Brain pericyte (primary cell): ENCODE data around the gene SAMD10.
"Not testable (repeated sequence)": the region's sequence is repeated elsewhere in the genome, so short reads cannot be mapped to it uniquely, and the experiment has no call there.

Source experiments
- DNase-seq: peaks from one replicate; pipeline ENCODE4 v3.0.0-alpha.2; 2012; ENCODE audit warnings: low read depth, low spot score

Gene SAMD10

DNA sequence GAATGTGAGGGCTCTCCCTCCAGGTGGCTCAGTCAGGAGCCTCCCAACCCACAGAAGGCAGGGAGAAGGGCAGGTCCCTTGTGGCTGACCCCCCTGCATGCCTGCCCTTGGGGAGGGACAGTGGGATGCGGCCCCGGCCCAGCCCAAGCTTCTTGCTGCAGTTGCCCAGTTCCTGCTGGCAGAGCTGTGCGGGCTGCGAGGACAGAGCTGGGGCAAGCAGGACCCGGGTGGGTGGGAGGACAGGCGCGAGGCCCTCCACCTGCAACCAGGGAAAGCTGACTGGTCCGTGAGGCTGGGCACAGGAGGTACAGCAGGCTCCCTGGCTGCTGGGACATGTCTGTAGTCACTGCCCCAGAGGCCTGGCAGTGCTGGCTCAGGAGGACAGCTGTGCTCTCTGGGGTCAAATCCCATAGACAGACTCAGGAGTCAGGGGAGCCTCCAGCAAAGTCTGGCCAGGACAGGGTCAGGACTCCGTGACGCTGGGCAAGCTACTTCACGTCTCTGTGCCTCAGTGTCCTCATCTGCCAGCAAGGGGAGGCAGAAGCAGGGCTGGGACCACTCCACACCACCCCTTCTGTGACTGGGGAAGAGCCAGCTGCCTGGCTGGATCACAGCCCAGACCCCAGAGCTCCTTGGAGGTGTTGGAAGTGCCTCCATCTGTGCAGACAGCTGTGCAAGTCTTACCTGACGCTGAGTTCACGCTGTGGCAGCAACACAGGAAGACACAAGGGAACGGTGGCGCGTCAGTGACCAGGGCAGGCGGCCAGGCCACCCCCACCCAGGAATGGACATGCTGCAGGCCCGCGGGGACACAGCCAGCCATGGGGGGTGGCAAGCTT is 36.3 kb downstream of the SAMD10 start:
- no peak for DNase-seq

- no peak for DNase-seq
Measured at GRCh38 chr20:63942250-63942951, 37.0 kb downstream of the SAMD10 start.

DNA sequence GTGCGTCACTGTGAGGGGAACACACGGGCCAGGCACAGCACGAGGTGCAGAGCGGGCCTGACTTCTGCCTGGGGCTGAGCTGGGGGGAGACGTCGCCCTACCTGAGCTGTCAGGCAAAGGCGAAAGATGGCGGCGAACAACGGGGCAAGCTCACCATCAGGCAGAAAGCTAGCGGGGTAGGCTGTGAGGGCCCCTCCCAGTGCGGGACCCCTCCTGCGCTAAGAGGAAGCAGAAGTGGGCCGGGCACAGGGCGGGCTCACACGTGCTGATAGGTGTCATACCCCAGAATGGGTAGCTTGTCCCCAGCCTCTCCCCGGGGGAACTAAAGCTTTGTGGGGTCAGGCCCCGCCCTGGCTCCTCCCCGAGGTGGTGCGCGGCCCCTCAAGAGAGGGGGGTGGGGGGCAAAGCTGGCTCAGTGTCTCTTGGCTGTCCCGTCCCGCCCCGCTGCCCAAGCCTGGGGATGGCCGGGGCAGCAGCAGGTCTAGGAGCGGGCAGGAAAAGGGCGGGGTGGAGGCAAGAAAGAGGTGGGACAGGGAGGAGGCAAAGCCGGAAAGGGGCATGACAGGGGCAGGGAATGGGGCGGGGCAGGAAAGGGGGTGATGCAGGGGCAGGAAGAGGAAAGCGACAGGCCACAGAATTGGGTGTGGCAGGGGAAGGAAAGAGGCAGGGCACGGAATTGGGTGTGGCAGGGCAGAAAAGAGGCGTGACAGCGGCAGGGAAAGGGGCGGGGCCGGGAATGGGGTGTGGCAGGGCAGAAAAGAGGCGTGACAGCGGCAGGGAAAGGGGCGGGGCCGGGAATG is 38.0 kb downstream of the SAMD10 start:
- no peak for DNase-seq

DNA sequence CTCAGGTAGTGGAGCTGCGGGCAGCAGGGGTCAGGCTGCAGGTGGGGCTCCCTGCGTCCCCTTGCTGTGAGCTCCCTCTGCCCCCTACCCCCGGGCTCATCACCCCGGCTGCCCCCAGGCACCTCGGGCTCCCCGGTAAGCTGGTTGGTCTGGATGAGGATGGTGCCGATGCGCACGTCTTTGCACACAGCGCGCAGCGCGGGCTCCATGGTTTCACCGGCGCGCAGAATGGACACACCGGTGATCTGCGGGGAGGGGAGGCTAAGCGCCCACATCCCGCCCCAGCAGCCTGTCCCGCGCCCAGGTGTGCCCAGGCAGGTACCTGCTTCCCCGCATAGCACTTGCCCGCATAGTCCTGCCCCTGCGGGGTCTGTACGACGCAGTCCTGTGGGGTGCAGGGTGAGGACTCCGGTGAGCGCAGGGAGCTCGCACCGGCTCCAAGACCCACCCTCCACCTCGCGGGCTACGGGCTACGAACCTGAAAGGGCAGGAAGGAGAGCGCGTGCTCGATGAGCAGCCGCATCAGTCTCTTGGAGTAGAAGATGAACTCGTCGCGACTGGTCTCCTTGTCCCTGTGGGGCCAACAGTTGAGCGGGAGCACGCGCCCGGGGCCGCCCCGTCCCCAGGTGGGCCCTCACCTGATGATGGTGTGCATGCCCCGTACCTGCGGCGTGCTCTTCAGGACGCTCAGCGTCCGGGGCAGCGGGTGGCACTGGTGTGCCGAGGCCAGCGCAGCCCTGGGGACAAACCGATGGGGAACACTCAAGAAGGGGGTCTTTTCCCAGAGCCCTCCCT is 38.8 kb downstream of the SAMD10 start:
- DNase-seq = no peak

- DNase-seq = no peak
Measured at GRCh38 chr20:63940071-63940471, 39.4 kb downstream of the SAMD10 start.

- DNase-seq = no peak
Measured at GRCh38 chr20:63939061-63939935, 40.1 kb downstream of the SAMD10 start.

- DNase-seq = no peak
Measured at GRCh38 chr20:63937596-63937995, 41.8 kb downstream of the SAMD10 start.

DNA sequence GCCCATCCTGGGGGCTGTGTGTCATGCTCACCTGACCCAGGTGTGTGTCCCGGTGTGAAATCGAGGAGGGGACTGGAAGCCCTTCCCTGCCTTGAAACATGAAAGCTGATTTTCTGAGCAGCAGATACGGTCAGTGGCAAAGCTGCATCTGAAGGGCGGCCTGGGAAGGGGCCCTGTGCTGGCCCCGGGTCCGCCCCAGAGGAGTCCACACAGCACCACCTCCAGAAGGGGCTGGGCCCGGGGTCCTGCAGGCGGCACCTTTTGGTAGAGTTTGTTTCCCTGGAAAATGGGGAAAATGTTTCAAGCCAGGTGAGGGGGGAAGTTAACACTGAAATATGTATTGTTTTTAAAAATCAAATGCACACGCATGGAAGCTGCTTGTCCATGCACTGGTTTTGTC is 44.0 kb downstream of the SAMD10 start:
- no peak for DNase-seq

DNA sequence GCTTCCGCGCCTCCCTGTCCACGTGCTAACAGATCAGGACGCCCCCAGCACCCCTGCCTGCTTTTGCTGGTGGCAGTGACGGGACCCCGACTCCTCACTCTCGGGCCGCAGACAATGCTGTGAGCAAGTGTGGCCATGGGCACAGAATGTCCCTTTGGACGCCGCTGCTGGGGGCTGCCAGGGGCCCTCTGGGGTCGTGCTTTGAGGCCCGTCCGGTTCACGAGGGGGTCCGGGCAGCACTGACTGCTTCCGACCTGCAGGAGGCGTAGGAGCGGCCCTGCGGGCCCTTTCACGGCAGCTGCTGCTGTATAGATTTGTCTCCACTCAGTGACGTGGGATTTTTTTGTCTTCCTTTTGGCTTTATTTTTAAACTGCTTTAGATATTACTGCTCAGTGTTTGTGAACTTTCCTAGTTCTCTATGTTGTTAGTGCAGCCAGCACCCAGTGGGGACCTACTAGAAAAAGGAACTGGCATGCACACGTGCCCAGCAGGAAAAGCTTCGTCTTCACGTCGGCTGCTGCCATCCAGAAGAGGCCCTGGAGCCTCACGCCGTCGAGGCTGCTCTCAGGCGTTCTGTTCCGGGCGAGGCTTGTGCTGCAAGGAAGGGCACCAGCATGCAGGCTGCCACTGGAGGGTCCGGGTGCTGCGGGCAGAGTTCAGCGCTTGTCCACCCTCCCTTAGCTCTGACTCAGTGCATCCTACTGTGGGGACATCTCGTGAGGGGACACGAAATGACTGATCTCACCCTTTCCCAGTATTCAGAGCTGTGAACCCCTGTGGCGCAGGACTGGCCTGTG is 45.0 kb downstream of the SAMD10 start:
- DNase-seq = no peak

GRCh38 chr20:63933646-63934045 is 45.8 kb downstream of the SAMD10 start:
- DNase-seq = no peak

GRCh38 chr20:63932606-63933160 is 46.8 kb downstream of the SAMD10 start:
- DNase-seq = no peak

DNA sequence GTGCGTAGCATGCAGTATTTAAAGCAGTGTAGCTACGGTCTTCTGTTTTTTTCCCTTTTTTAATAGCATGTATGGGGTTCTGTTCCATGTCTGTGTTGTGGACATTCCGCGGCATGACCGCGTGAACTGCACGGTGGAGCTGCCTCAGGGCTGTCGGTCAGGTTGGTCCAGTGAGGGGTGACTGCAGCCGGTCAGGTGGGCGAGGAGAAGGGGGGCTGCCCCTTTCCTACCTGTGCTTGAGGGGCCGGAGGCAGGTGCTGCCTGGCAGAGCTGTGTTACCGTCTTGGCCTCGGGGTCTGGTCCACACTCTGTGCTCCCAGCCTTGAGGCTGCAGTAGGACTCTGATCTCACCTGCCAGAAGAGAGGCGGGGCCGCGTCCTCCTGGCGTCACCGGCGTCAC is 47.7 kb downstream of the SAMD10 start:
- DNase-seq = no peak

DNA sequence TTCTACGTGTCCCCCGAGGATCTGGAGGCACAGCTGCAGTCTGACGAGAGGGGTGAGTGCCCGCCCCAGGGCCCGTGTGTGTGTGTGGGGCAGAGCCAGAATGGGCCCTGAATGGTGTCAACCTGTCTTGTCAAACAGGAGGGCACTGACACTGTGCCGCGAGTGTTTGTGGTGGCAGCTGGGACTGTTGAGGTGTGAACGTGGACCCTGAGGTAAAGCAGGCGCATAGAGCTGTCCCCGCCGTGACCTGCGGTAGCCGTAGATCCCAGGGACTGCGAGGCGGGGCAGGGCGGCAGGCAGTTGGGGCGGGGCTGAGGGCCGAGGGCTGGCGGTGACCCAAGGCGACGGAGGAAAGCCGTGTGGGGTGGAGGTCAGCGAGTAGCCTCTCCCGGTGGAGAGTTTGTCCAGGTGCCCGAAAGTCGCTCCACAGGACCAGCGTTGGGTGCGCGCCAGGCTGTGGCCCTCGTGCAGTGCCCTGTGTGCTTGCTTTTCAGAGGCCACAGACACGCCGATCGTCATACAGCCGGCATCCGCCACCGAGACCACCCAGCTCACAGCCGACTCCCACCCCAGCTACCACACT is 48.4 kb downstream of the SAMD10 start:
- DNase-seq = no peak

DNA sequence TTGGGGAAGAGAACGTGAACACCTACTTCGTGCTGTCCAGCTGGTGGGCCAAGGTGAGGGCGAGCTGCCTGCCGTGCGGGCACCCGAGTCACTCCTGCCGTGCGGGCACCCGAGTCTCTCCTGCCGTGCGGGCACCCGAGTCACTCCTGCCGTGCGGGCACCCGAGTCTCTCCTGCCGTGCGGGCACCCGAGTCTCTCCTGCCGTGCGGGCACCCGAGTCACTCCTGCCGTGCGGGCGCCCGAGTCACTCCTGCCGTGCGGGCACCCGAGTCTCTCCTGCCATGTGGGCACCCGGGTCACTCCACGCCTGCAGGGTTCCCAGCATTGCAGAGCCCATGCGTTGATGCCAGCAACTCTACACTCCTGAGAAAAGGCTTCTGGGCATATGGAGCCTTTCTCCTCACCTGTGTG is 50.0 kb downstream of the SAMD10 start:
- not testable (repeated sequence) for DNase-seq

- DNase-seq = no peak
Measured at GRCh38 chr20:63929071-63929470, 50.4 kb downstream of the SAMD10 start.

DNA sequence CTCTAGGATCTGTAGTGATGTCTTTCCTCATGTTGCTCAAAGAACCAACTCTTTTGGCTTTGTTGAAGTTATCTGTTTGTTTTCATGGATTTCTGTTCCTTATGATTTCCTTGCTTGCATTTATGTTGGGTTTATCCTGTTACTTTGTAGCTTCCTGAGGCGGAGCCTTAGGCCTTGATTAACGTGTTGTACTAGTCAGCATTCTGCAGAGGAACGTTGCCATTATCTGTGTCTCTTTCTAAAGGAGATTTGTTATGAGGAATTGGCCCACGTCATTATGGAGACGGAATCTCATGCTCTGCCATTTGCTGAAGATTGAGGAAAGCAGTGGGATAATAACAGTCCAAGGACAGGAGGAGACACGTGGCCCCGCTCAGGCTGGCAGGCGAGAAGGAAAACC is 53.1 kb downstream of the SAMD10 start:
- DNase-seq = no peak

DNA sequence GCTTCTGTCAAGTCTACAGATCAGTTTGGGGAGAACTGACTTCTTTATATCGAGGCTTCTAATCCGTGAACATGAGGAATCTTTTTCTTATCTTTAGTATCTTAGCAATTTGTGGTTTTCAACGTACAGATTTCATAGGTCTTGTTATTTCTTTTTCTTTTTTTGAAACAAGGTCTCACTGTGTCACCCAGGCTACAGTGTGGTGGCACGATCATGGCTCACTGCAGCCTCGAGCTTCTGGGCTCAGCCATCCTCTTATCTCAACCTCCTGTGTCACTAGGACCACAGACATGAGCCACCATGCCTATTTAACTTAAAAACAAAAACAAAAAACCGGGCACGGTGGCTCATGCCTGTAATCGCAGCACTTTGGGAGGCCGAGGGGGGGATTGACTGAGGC is 55.2 kb downstream of the SAMD10 start:
- DNase-seq = no peak
